Measurements from ENCODE around the gene OR51F1. TPM values are rescaled to one million over a fixed set of nuclear protein-coding genes. Genes with fewer than 3 reads are reported as not detected.

Gene OR51F1
- total and polyA plus RNA-seq, 8 donors: not detected

Other genes with a start within 250 kb of the OR51F1 start
- not detected for gene OR52M1, start 224.7 kb downstream of the OR51F1 start, total RNA-seq
- not detected for gene OR52M1, start 224.7 kb downstream of the OR51F1 start, polyA plus RNA-seq
- not detected for gene OR52I2, start 188.2 kb downstream of the OR51F1 start, total RNA-seq
- not detected for gene OR52I2, start 188.2 kb downstream of the OR51F1 start, polyA plus RNA-seq
- not detected for gene OR52I1, start 175.9 kb downstream of the OR51F1 start, total RNA-seq
- not detected for gene OR52I1, start 175.9 kb downstream of the OR51F1 start, polyA plus RNA-seq
- gene TRIM68, start 161.7 kb downstream of the OR51F1 start, total RNA-seq: 10 to 100 TPM in 1 of 6 donors, 1 to 10 TPM in 5; 3.7 to 10.6 (median 6.5) TPM
- gene TRIM68, start 161.7 kb downstream of the OR51F1 start, polyA plus RNA-seq: 1 to 10 TPM; 4.4 to 5.9 TPM
- not detected for gene OR51D1, start 132.5 kb downstream of the OR51F1 start, total RNA-seq
- not detected for gene OR51D1, start 132.5 kb downstream of the OR51F1 start, polyA plus RNA-seq
- gene OR51E1, start 126.0 kb downstream of the OR51F1 start, total RNA-seq: under 1 TPM in 2 of 6 donors, not detected in 4; 0.06 to 0.12 TPM
- gene OR51E1, start 126.0 kb downstream of the OR51F1 start, polyA plus RNA-seq: under 1 TPM; 0.07 to 0.23 TPM
- under 1 TPM in 1 of 6 donors, not detected in 5; 0.16 TPM for gene OR51E2, start 72.1 kb downstream of the OR51F1 start, total RNA-seq
- under 1 TPM in 1 of 2 donors, not detected in 1; 0.09 TPM for gene OR51E2, start 72.1 kb downstream of the OR51F1 start, polyA plus RNA-seq
- not detected for gene MMP26, start 65.2 kb downstream of the OR51F1 start, total RNA-seq
- gene MMP26, start 65.2 kb downstream of the OR51F1 start, polyA plus RNA-seq: under 1 TPM in 1 of 2 donors, not detected in 1; 0.16 TPM
- not detected for gene OR52R1, start 34.4 kb upstream of the OR51F1 start, total RNA-seq
- not detected for gene OR52R1, start 34.4 kb upstream of the OR51F1 start, polyA plus RNA-seq
- gene OR51F2, start 51.4 kb upstream of the OR51F1 start, total RNA-seq: not detected
- not detected for gene OR51F2, start 51.4 kb upstream of the OR51F1 start, polyA plus RNA-seq
- gene OR51S1, start 79.3 kb upstream of the OR51F1 start, total RNA-seq: not detected
- not detected for gene OR51S1, start 79.3 kb upstream of the OR51F1 start, polyA plus RNA-seq
- gene OR51T1, start 112.0 kb upstream of the OR51F1 start, total RNA-seq: not detected
- gene OR51T1, start 112.0 kb upstream of the OR51F1 start, polyA plus RNA-seq: not detected
- not detected for gene OR51A7, start 133.8 kb upstream of the OR51F1 start, total RNA-seq
- gene OR51A7, start 133.8 kb upstream of the OR51F1 start, polyA plus RNA-seq: not detected
- not detected for gene OR51G2, start 149.4 kb upstream of the OR51F1 start, total RNA-seq
- gene OR51G2, start 149.4 kb upstream of the OR51F1 start, polyA plus RNA-seq: not detected
- gene OR51G1, start 154.4 kb upstream of the OR51F1 start, total RNA-seq: not detected
- not detected for gene OR51G1, start 154.4 kb upstream of the OR51F1 start, polyA plus RNA-seq
- not detected for gene OR51A4, start 177.7 kb upstream of the OR51F1 start, total RNA-seq
- not detected for gene OR51A4, start 177.7 kb upstream of the OR51F1 start, polyA plus RNA-seq
- gene OR51A2, start 185.8 kb upstream of the OR51F1 start, total RNA-seq: not detected
- gene OR51A2, start 185.8 kb upstream of the OR51F1 start, polyA plus RNA-seq: not detected
- not detected for gene OR51L1, start 224.9 kb upstream of the OR51F1 start, total RNA-seq
- gene OR51L1, start 224.9 kb upstream of the OR51F1 start, polyA plus RNA-seq: not detected

All from pancreas (tissue), 8 donors.